Cardiac septum (tissue), 1 donor: ENCODE data around the gene MSI2. TPM values are rescaled to one million over a fixed set of nuclear protein-coding genes. Genes with fewer than 3 reads are reported as not detected.
"Not testable (repeated sequence)": the region's sequence is repeated elsewhere in the genome, so short reads cannot be mapped to it uniquely, and the experiment has no call there.

ENCODE experiments used
- DNase-seq: peaks from one replicate; pipeline ENCODE4 v3.0.0-alpha.2; 2020; ENCODE audit warnings: low spot score
- intact Hi-C: fragments of 100-400 bp; cut with DNase I; formaldehyde crosslinking; loops from one replicate; pipeline ENCODE4 v1.14.0; 2022
- long read RNA-seq: library from polyadenylated mRNA; unstranded; transcript quantifications from one replicate; pipeline ENCODE4 v2.0.0, GENCODE V29; 2021
- total RNA-seq: library from RNA; stranded (reverse); fragmentation: NEBNext Ultra II Directional; extraction: Animal tissue kit (Norgen Biotek cat#: 25700); gene quantifications from one replicate; pipeline ENCODE4 v1.2.1, GENCODE V29; 2021
- donor health status: DM: no; HTN: no; CAD: no.

The MSI2 gene
- total RNA-seq: 112 TPM
- long read RNA-seq, full-length matches to known transcripts: 4 of 51 reads
- long read RNA-seq, partial matches to known transcripts: 2 of 51 reads
- long read RNA-seq, other reads (novel, unspliced or antisense): 45 of 51 reads

- intact Hi-C loops: loop anchor here (5.0 to 10.0 kb wide), 4 partner anchors 101 to 411 kb away; no protein-coding TSS in a partner anchor
- peak; percentile 94 for DNase-seq
Observed at GRCh38 chr17:57255776-57256681, at the start of gene MSI2. Gene MSI2, plus strand, starts transcription at chr17:57256523. Its CDS starts 220 bp downstream, at chr17:57256743.

GRCh38 chr17:57206928-57207327 lies 49.4 kb upstream of the MSI2 start:
- intact Hi-C loops: loop anchor here (10.0 kb wide), 1 partner anchor 62 kb away; no protein-coding TSS in a partner anchor
- DNase-seq: no peak

GRCh38 chr17:57207396-57207795 lies 48.9 kb upstream of the MSI2 start:
- intact Hi-C loops: loop anchor here (10.0 kb wide), 1 partner anchor 63 kb away; no protein-coding TSS in a partner anchor
- DNase-seq: no peak

GRCh38 chr17:57210224-57210553 lies 46.1 kb upstream of the MSI2 start:
- intact Hi-C loops: no loop called here
- no peak for DNase-seq

- no peak for DNase-seq
- intact Hi-C loops: no loop called here
Observed at GRCh38 chr17:57210972-57211411, 45.3 kb upstream of the MSI2 start.

GRCh38 chr17:57211543-57211942 lies 44.8 kb upstream of the MSI2 start:
- intact Hi-C loops: no loop called here

GRCh38 chr17:57213180-57213825 lies 43.0 kb upstream of the MSI2 start:
- no peak for DNase-seq
- intact Hi-C loops: no loop called here

More at GRCh38 chr17:57211543-57211942, 44.8 kb upstream of the MSI2 start:
- DNase-seq: no peak

GRCh38 chr17:57215317-57215716 lies 41.0 kb upstream of the MSI2 start:
- DNase-seq: no peak
- intact Hi-C loops: no loop called here

- DNase-seq: no peak
- intact Hi-C loops: no loop called here
Observed at GRCh38 chr17:57221366-57222350, 34.7 kb upstream of the MSI2 start.

- intact Hi-C loops, DNase-seq: not testable (repeated sequence)
Observed at GRCh38 chr17:57222422-57222821, 33.9 kb upstream of the MSI2 start.

- intact Hi-C loops: no loop called here
- DNase-seq: no peak
Observed at GRCh38 chr17:57225127-57225526, 31.2 kb upstream of the MSI2 start.

- DNase-seq: no peak
- intact Hi-C loops: no loop called here
Observed at GRCh38 chr17:57226793-57227192, 29.5 kb upstream of the MSI2 start.

- intact Hi-C loops: no loop called here
- no peak for DNase-seq
Observed at GRCh38 chr17:57228911-57229310, 27.4 kb upstream of the MSI2 start.

GRCh38 chr17:57234061-57234738 lies 22.1 kb upstream of the MSI2 start:
- intact Hi-C loops: loop anchor here (10.0 kb wide), 1 partner anchor 89 kb away; no protein-coding TSS in a partner anchor

GRCh38 chr17:57234739-57235092 lies 21.6 kb upstream of the MSI2 start:
- DNase-seq: no peak
- intact Hi-C loops: loop anchor here (10.0 kb wide), 1 partner anchor 90 kb away; no protein-coding TSS in a partner anchor

More at GRCh38 chr17:57234061-57234738, 22.1 kb upstream of the MSI2 start:
- DNase-seq: no peak

- DNase-seq: no peak
- intact Hi-C loops: loop anchor here (10.0 kb wide), 1 partner anchor 90 kb away; no protein-coding TSS in a partner anchor
Observed at GRCh38 chr17:57235124-57235523, 21.2 kb upstream of the MSI2 start.

- intact Hi-C loops: loop anchor here (10.0 kb wide), 1 partner anchor 92 kb away; no protein-coding TSS in a partner anchor
Observed at GRCh38 chr17:57236686-57237299, 19.5 kb upstream of the MSI2 start.

GRCh38 chr17:57240648-57241047 lies 15.7 kb upstream of the MSI2 start:
- no peak for DNase-seq
- intact Hi-C loops: loop anchor here (5.0 to 10.0 kb wide), 4 partner anchors 127 to 594 kb away; partner anchors contain the start of gene CCDC182

More at GRCh38 chr17:57236686-57237299, 19.5 kb upstream of the MSI2 start:
- DNase-seq: no peak
